H9 (cell line): ENCODE measurements around the gene EEF2KMT. TPM values are rescaled to one million over a fixed set of nuclear protein-coding genes. Genes with fewer than 3 reads are reported as not detected.

Experiments
- DNase-seq: peaks from one replicate; pipeline ENCODE4 v3.0.0-alpha.2; 2017
- H2AFZ ChIP-seq: one replicate; pipeline ENCODE4 v1.6.1; 2013; ENCODE audit warnings: mild to moderate bottlenecking, low read length, control low read depth, moderate library complexity
- H2AK5ac ChIP-seq: 2 replicates; pipeline ENCODE4 v1.6.1; 2013; ENCODE audit warnings: low read length, control low read depth, mixed read lengths; ENCODE audit not compliant: insufficient read length
- H2BK120ac ChIP-seq: one replicate; pipeline ENCODE4 v1.6.1; 2013; ENCODE audit warnings: low read depth, mild to moderate bottlenecking, low read length, control low read depth, inconsistent platforms; ENCODE audit not compliant: poor library complexity, severe bottlenecking
- H2BK12ac ChIP-seq: 2 replicates; pipeline ENCODE4 v1.6.1; 2013; ENCODE audit warnings: low read length, control low read depth, mixed read lengths, low read depth; ENCODE audit not compliant: insufficient read length
- H2BK15ac ChIP-seq: 2 replicates; pipeline ENCODE4 v1.6.1; 2013; ENCODE audit warnings: low read depth, low read length, control low read depth
- H2BK20ac ChIP-seq: one replicate; pipeline ENCODE4 v1.6.1; 2013; ENCODE audit warnings: low read depth, mild to moderate bottlenecking, low read length, control low read depth, inconsistent platforms; ENCODE audit not compliant: poor library complexity, severe bottlenecking
- H2BK5ac ChIP-seq: 2 replicates; pipeline ENCODE4 v1.6.1; 2013; ENCODE audit warnings: low read length, control low read depth, mixed read lengths; ENCODE audit not compliant: insufficient read length
- H3K14ac ChIP-seq: 2 replicates; pipeline ENCODE4 v1.6.1; 2013; ENCODE audit warnings: low read length, control low read depth; ENCODE audit not compliant: insufficient read depth
- H3K18ac ChIP-seq: 2 replicates; pipeline ENCODE4 v1.6.1; 2013; ENCODE audit warnings: low read depth, mild to moderate bottlenecking, mixed read lengths, low read length, control low read depth; ENCODE audit not compliant: insufficient read length
- H3K23ac ChIP-seq: 2 replicates; pipeline ENCODE4 v1.6.1; 2013; ENCODE audit warnings: low read length, control low read depth, mixed read lengths, low read depth; ENCODE audit not compliant: insufficient read length
- H3K23me2 ChIP-seq: 2 replicates; pipeline ENCODE4 v1.6.1; 2013; ENCODE audit warnings: low read depth, mild to moderate bottlenecking, mixed read lengths, low read length, control low read depth; ENCODE audit not compliant: insufficient read length, poor library complexity, severe bottlenecking
- H3K27ac ChIP-seq: 2 replicates; pipeline ENCODE4 v1.5.1; 2013; ENCODE audit warnings: low read length, control low read depth, mixed read lengths, low read depth; ENCODE audit not compliant: insufficient read length
- H3K27me3 ChIP-seq: 2 replicates; pipeline ENCODE4 v1.6.1; 2013; ENCODE audit warnings: low read length, control low read depth, inconsistent platforms; ENCODE audit not compliant: insufficient read depth
- H3K4ac ChIP-seq: 2 replicates; pipeline ENCODE4 v1.6.1; 2013; ENCODE audit warnings: low read depth, mild to moderate bottlenecking, control low read depth, inconsistent platforms, low read length, moderate library complexity
- H3K4me1 ChIP-seq: 2 replicates; pipeline ENCODE4 v1.6.1; 2013; ENCODE audit warnings: low read length, control low read depth, inconsistent platforms; ENCODE audit not compliant: insufficient read depth
- H3K4me2 ChIP-seq: 2 replicates; pipeline ENCODE4 v1.6.1; 2013; ENCODE audit warnings: low read length, control low read depth, mixed read lengths; ENCODE audit not compliant: insufficient read length, insufficient read depth
- H3K56ac ChIP-seq: 2 replicates; pipeline ENCODE4 v1.6.1; 2013; ENCODE audit warnings: low read depth, mild to moderate bottlenecking, mixed read lengths, low read length, control low read depth; ENCODE audit not compliant: insufficient read length
- H3K79me1 ChIP-seq: 2 replicates; pipeline ENCODE4 v1.6.1; 2013; ENCODE audit warnings: low read depth, mild to moderate bottlenecking, moderate library complexity, low read length, control low read depth, inconsistent platforms; ENCODE audit not compliant: insufficient read depth, poor library complexity, severe bottlenecking
- H3K79me2 ChIP-seq: 2 replicates; pipeline ENCODE4 v1.6.1; 2013; ENCODE audit warnings: low read length, control low read depth, inconsistent platforms; ENCODE audit not compliant: insufficient read depth
- H3K9ac ChIP-seq: 2 replicates; pipeline ENCODE4 v1.6.1; 2013; ENCODE audit warnings: low read length, control low read depth, mixed read lengths; ENCODE audit not compliant: insufficient read length; ENCODE audit errors: extremely low read depth
- H3K9me3 ChIP-seq: one replicate; pipeline ENCODE4 v1.6.1; 2013; ENCODE audit warnings: low read depth, low read length, inconsistent platforms; ENCODE audit not compliant: control insufficient read depth
- H3T11ph ChIP-seq: one replicate; pipeline ENCODE4 v1.6.1; 2013; ENCODE audit warnings: mild to moderate bottlenecking, low read length, control low read depth, inconsistent platforms
- H4K20me1 ChIP-seq: one replicate; pipeline ENCODE4 v1.6.1; 2013; ENCODE audit not compliant: control insufficient read depth, insufficient read length, insufficient read depth
- H4K5ac ChIP-seq: 2 replicates; pipeline ENCODE4 v1.6.1; 2013; ENCODE audit warnings: low read depth, mild to moderate bottlenecking, mixed read lengths, low read length, control low read depth; ENCODE audit not compliant: insufficient read length
- H4K8ac ChIP-seq: replicated peaks from 2 replicates; pipeline ENCODE4 v1.6.1; 2013; ENCODE audit warnings: low read length, control low read depth, mixed read lengths, low read depth; ENCODE audit not compliant: insufficient read length
- H4K91ac ChIP-seq: 2 replicates; pipeline ENCODE4 v1.6.1; 2013; ENCODE audit warnings: low read depth, mild to moderate bottlenecking, moderate library complexity, mixed read lengths, low read length, control low read depth; ENCODE audit not compliant: insufficient read length
- H3K27ac Mint-ChIP-seq, 3 experiments: 2 replicates in 2 of 3; 3 replicates in 1 of 3; pipeline ENCODE4 v1.8.0; 2020 to 2021; ENCODE audit warnings: mixed read lengths in 3 of 3, mild to moderate bottlenecking in 1 of 3, moderate library complexity in 1 of 3
- H3K27me3 Mint-ChIP-seq: 2 replicates; pipeline ENCODE4 v1.8.0; 2021; ENCODE audit warnings: low read depth, mild to moderate bottlenecking, moderate library complexity, mixed read lengths
- H3K36me3 Mint-ChIP-seq, 3 experiments: 2 replicates in 2 of 3; 3 replicates in 1 of 3; pipeline ENCODE4 v1.8.0; 2020 to 2021; ENCODE audit warnings: low read depth in 3 of 3, mixed read lengths in 3 of 3; ENCODE audit not compliant: insufficient read depth in 1 of 3
- H3K4me1 Mint-ChIP-seq, 2 experiments: 2 replicates each; pipeline ENCODE4 v1.8.0; 2020; ENCODE audit warnings: mixed read lengths in 2 of 2
- H3K4me3 Mint-ChIP-seq, 2 experiments: 2 replicates in 1 of 2; 3 replicates in 1 of 2; pipeline ENCODE4 v1.8.0; 2020 to 2021; ENCODE audit warnings: mild to moderate bottlenecking in 2 of 2, mixed read lengths in 2 of 2, moderate library complexity in 1 of 2
- H3K9me3 Mint-ChIP-seq, 2 experiments: 2 replicates in 1 of 2; 3 replicates in 1 of 2; pipeline ENCODE4 v1.8.0; 2020; ENCODE audit warnings: mild to moderate bottlenecking in 2 of 2, mixed read lengths in 2 of 2, moderate library complexity in 1 of 2
- CTCF ChIP-seq: fragments of 200-600 bp; sonication (generic); conservative IDR thresholded peaks from 3 replicates; pipeline ENCODE4 v1.8.0; 2021; ENCODE audit warnings: antibody characterized with exemption, mild to moderate bottlenecking
- WGBS: extraction: QIAGEN DNeasy Blood & Tissue Kit; methylation state at CpG from one replicate; pipeline ENCODE4 v1.1.7; 2013; ENCODE audit warnings: missing lambda C conversion rate, low lambda C conversion rate, mixed read lengths; ENCODE audit not compliant: insufficient read length; ENCODE audit errors: extremely low coverage; 5-methylcytosine and 5-hydroxymethylcytosine counted together
- total RNA-seq: library from RNA; stranded (reverse); gene quantifications from 2 replicates; pipeline ENCODE4 v1.2.1, GENCODE V29; 2021

EEF2KMT gene
- total RNA-seq, 1 experiment from 2014 or later, result 16.4 TPM

GRCh38 chr16:5041600-5042133 is 55.9 kb downstream of the EEF2KMT start:
- H3K4me2 ChIP-seq, result no peak overlapping the region
- Mint-ChIP-seq H3K4me1 (peaks cover 10 to 18% of the 10 kb centered on the region in 2 experiments), H3K4me3 (no peak overlapping the region), H3K27me3 (peaks cover 6% of the 10 kb centered on the region), H3K27ac (no peak overlapping the region), H3K9me3 (no peaks in the 10 kb centered on the region), H3K36me3 (no peaks in the 10 kb centered on the region)
- no peaks in the 10 kb centered on the region for H3K23me2 ChIP-seq
- H2BK12ac ChIP-seq, result no peak overlapping the region
- H2AK5ac ChIP-seq, result no peak overlapping the region
- H3T11ph ChIP-seq, result no peak overlapping the region
- no peak overlapping the region for H2BK15ac ChIP-seq
- H4K5ac ChIP-seq, result no peak overlapping the region
- no peak overlapping the region for H2BK5ac ChIP-seq
- H4K8ac ChIP-seq, result no peak overlapping the region
- H3K56ac ChIP-seq, result no peak overlapping the region
- WGBS, result no CpG with 5 or more reads among the region's 12 CpGs
- TF ChIP-seq CTCF, result no peak
- no peak overlapping the region for H2BK20ac ChIP-seq
- no peaks in the 10 kb centered on the region for H4K20me1 ChIP-seq
- H3K14ac ChIP-seq, result no peak overlapping the region; the same call in 1 of the 2 replicates
- no peaks in the 10 kb centered on the region for H3K79me1 ChIP-seq
- H2BK120ac ChIP-seq, result no peak overlapping the region
- no peaks in the 10 kb centered on the region for H3K9me3 ChIP-seq
- H3K27me3 ChIP-seq, result no peaks in the 10 kb centered on the region
- no peak for DNase-seq
- H3K4ac ChIP-seq, result no peak overlapping the region
- peaks cover 2% of the 10 kb centered on the region for H3K4me1 ChIP-seq
- no peak overlapping the region for H3K18ac ChIP-seq
- H3K23ac ChIP-seq, result no peak overlapping the region
- no peak overlapping the region for H2AFZ ChIP-seq
- no peaks in the 10 kb centered on the region for H3K79me2 ChIP-seq
- no peak overlapping the region for H3K27ac ChIP-seq
- no peak overlapping the region for H4K91ac ChIP-seq
- H3K9ac ChIP-seq, result no peak overlapping the region
